Stimulated activated CD8-positive, alpha-beta memory T cell treated with anti-CD3 and anti-CD28 coated beads, Interleukin-7, amount 100 ng/mL, for 4 hours (primary cell): ENCODE results near the gene SH3GL1.

Experiments
- DNase-seq, 2 donors: peaks; one replicate each; pipeline ENCODE4 v3.0.0-alpha.2; 2020; ENCODE audit warnings: low read depth in 2 of 2

SH3GL1 gene, protein sequence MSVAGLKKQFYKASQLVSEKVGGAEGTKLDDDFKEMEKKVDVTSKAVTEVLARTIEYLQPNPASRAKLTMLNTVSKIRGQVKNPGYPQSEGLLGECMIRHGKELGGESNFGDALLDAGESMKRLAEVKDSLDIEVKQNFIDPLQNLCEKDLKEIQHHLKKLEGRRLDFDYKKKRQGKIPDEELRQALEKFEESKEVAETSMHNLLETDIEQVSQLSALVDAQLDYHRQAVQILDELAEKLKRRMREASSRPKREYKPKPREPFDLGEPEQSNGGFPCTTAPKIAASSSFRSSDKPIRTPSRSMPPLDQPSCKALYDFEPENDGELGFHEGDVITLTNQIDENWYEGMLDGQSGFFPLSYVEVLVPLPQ

DNA sequence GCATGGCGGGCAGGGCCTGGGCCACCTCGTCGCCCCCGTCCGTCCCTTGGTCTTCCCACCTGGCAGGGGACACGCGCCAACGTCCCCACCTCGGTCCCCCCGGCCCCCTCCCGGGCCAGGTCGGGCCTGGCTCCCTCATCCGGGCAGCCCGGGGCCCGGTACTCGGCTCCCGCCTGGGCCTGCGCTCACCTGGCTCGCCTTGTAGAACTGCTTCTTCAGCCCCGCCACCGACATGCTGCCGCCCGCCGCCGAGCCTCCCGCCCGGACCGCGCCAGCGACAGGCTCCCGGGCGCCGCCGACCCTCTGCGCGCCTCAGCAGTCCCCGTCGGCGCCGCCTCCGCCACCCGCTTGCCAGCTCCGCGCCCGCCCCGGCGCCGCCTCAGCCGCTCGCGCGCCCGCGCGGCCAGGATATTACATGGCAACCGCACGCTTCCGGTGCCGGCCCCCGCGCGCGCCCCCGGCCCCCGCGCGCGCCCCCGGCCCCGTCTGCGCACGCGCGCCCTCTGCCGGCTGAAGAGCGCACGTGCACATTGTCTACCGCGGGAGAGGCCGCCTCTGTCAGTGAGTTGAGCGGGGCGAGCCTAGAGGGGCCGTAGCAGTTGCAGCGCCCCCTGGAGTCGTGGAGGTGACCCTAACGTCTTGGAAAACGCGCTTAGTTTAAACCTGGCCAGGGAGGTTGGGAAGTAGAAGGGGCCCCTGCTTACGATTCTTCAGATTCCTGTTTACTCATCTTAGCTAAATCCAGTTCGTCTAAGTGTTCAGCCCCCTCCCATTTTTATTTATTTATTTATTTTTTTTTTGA is at the start of gene SH3GL1:
Gene SH3GL1 (minus strand): TSS at position 413 of the 802 bp plus-strand sequence. CDS start 179 bp downstream, at position 234.
- DNase-seq: peak; percentile 83 to 87

DNA sequence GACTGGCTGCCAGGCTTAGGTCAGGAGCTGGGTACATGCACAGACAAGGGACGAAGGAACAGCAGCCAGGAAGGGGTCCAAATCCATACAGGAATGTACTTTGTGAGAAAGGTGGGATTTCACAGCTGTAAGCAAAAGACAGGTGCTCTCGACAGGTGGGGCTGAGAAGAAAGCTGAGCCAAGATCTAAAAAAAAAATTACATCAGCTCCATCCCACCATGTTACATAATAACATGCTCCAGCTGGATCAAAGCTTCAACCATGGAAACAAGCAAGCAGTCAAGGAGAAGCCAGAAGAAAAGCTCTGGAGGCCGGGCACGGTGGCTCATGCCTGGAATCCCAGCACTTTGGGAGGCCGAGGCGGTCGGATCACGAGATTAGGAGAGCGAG is 49.3 kb upstream of the SH3GL1 start:
- no peak for DNase-seq

DNA sequence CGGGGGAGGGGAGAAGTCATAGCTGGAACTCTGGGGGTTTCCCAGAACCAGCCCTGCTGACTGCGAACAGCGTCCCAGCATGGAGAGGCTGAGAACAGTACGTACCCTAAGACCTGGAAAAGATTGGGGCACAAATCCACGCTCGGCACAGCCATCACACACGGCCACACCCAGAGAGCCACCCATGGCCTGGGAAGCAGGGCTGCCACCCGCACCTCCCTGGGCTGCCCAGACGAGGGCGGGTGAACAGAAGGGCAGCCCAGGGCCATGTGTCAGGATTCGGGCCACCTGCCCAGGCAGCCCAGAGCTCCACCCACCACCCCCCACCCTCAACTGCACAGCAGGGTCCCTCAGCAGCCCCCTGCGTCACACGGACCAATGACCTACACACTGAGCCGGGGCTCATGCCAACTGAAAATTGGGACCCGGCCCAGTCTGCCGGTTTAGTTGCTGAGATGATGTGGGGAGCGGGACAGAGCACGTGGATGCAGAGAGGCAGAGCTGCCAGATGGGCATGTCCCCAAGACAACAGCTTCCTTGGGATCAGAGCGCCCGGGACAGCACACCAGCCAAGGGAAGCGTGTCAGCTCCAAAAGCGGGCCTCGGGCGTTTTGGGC is 48.8 kb upstream of the SH3GL1 start:
- no peak for DNase-seq

DNA sequence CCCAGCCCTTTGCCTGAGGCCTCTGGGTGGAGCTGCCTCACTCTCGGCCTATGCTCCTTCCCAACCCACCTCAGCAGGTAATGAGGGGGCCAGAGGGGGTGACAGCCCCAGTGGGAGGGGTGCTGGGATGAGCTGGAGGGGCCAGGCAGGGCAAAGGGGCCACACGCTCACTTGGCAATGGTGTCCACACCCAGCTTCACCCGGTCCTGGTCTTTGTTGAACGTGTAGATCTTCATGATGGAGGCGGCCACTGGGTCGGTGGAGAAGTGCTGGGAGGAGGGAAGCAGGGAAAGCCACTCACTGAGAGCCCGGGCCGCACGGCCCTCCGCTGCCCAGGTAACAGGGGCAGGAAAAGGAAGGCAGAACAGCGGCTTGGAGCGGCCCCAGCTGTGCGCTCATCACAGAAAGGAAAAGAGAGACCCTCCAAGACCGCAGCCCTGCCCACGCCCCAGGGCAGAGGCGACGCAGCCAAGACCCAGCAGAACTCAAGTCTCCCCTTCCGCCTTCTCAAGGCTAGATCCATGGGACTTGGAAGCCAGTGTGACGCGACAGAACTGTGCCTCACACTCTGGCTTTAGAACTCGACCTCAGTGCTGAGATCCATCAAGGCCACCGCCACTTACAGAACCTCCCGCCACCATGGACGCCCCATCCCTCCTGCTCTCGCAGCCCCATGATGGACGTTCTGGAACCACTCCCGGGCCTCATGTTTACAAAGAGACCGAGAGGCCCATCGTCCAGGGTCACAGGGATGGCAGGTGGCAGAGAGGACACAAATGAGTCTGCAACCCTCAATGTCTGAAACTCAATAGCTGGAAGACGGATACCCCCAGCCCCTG is 48.0 kb upstream of the SH3GL1 start:
- DNase-seq: no peak

DNA sequence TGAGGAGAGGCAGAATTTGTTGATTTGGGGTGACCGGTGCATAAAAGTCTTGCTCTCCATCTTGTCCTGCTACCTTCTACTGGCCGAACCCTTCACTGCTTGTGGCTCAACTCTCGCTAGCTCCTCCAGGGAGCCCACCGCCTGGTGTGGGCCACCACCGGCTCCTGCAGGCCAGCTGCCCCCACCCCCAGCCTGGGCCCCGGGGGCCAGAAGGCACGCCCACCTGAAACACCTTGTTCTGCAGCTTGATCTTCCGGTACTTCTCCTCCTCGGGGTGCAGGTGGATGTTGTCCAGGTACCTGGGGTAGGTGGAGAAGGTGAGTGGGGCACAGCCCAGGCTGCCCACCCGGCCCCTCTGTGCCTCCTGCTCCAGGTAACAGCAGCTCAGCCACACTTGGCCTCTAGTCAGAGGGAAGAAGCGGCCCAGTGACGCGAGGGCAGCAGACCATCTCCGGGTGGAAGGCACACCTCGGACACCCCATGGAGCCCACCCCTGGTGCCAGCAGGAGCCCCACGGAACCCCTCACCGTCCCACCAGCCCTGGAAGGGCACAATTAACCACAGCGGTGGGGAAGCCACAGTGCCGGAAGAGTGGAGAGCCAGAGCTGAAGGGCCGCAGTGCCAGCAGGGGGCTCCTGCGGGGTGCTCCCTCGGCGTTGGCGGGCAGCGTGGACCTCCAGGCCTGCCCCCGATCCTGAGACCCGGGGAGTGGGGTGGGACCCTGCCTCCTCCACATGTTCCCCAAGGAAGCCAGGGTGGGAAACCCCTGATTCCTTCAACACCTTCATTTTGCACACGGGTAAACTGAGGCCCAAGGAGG is 47.2 kb upstream of the SH3GL1 start:
- no peak for DNase-seq

DNA sequence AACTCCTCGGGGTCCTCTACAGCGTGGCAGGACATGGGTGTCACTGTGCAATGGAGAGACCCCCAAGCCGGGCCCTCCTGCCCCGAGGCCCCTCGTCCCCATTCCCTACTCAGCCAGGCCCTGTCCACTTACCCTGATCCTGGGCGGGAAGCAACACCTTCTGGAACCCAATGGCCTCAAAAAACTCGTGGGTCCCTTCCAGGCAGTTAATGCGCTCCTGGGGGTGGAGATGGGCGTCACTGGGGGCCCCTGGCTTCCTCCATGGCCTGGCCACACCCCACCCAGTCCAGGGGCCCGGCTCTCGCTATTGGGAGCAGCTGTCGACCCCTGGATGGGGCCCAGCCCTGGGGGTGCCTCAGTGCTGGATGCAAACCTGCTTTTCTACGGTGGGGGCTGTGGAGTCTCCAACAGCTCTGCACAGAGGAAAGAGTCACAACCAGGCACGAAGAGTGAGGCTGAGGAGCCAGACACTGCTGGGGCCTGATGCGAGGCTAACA is 46.4 kb upstream of the SH3GL1 start:
- no peak for DNase-seq

DNA sequence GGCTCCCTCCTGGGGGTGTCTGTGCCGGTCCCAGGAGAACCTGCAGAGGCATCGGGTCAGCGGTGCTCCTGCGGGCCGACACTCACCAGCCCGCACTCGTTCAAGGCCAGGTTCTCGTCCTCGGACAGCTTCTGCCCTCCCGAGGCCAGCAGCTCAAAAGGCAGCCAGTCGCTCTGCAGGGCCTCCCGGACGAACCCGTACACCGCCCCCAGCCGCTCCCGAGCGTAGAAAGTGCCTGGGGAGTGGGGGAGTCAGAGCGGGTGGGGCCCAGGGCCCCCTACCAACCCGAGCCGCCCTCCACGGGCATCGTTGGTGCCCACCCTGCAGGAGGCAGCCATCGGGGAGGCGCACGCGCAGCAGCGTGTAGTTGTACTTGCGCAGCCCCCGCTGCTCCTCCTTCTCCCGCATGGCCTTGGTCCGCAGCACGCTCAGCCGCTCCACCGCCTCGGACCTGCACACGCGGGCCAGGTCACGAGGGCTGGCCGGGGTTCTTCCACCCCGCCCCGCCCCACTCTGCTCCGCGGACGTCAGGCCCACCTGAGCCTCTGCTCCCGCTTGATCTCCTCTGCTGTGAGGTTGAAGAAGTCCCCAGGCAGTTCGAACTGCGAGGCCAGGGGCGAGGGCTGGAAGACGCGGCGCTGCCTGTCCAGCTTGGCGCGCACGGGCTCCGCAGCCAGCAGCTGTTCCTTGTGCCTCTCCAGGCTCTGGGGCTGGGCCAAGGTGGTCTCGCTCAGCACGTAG is 45.8 kb upstream of the SH3GL1 start:
- DNase-seq: no peak

DNA sequence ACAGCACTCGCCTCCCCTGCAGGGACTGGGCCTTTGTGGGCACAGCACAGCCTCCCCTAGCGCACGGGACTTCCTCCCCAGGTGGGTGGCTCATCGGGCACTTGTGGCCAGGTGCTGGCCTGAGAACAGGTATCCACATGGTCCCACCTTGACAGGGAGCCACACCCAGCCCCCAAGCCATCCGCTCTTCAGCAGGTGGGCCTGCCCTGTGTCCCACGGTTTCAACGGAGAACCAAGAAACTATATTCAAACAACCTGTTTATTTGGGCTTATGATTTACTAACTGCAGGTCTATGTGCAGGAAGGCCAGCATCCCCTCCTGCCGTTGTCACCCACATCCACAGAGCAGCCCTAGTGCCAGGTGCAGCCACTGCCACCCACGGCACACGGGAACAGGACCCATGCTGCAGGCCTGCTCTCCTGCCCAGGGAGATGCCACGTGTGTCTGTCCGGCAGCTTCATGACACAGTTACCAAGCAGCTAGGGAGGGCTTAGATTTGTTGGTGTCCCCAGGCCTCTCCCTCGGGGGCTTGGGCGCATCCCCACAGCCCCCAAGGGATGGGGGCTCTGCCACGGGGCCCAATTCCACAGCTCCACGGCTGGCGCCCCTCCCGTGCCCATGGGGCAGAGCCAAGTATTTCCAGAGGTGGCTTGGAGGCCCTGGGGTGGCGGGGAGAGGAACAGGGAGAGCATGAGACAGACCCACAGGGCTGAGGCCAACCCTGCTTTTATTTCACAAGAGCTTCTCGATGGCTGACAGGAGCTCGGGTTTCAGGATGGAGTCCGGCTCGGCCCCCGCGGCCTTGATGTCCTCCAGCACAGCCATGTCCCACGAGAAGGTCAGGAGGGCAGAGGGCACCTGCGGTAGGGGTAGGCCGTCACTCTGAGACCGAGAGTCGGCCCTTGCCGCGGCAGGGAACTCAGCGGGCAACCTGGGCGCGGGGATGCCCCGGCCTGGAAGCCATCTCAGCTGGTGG is 44.7 kb upstream of the SH3GL1 start:
- DNase-seq: no peak

DNA sequence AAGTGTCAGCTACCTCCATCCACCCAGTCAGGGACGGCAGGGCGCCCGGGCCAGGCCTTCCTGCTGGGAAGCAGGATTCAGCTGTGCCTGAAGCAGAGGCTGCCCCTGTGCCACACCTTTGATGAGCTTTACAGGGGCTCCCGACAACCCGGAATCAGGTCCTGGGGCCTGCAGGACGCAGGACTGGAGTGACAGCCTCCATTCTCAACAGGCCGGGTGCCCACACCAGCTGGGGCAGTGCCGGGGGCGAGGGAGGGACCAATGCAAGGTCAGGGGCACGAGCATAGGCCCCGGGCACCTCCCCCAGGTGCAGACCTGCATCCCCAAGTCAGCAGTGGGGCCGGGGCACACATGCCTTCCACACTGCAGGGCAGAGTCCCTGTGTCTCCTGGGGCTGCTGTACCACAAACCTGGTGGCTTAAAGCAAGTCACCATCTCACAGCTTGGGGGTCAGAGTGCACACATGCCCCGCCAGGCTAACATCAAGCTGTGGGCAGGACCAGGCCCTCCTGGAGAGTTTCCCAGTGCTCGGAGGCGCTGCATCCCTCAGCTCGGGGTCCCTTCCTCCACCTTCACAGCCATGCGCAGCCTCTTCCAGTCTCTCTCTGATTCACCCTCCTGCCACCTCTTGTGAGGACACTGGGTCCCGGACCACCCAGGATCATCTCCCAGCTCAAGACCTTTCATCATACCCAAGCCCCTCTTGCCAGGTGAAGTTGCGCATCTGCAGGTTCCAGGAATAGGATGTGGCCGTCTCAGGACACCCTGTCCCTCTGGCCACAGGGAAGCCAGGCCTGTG is 43.8 kb upstream of the SH3GL1 start:
- DNase-seq: no peak

DNA sequence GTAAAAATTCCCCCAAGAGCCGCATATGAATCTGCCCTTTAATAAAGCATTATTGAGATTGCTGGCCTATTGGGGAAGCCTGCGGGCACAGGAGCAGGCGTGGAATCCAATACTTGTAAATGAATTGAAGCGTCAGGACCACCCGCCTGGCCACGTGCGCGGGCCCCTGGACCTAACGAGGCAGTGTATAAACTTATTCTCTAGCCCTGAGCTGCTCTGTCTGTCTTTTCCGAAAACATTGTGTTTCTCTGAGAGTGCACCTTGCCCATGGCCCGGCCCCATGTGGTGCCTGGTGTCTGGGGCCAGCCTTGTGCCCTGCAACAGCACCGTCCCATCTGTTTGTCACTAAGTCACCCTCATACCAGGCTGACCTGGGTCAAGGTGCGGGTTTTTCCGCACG is 42.8 kb upstream of the SH3GL1 start:
- no peak for DNase-seq

DNA sequence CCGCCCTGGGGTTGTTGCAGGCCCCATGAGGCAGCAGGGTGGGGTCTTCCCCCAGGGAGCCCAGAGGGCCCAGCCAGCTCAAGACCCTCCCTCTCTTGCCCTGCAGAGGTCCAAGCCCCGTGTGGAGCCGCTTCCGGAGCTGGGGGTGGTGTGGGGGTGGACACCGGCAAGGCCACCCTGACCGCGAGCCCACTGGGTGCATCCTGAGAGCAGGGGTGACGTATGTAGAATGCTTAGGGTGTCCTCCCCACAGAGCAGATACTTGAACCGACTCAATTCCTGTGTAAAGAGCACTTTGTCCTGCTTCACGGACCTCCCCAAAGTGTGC is 42.4 kb upstream of the SH3GL1 start:
- DNase-seq: no peak

DNA sequence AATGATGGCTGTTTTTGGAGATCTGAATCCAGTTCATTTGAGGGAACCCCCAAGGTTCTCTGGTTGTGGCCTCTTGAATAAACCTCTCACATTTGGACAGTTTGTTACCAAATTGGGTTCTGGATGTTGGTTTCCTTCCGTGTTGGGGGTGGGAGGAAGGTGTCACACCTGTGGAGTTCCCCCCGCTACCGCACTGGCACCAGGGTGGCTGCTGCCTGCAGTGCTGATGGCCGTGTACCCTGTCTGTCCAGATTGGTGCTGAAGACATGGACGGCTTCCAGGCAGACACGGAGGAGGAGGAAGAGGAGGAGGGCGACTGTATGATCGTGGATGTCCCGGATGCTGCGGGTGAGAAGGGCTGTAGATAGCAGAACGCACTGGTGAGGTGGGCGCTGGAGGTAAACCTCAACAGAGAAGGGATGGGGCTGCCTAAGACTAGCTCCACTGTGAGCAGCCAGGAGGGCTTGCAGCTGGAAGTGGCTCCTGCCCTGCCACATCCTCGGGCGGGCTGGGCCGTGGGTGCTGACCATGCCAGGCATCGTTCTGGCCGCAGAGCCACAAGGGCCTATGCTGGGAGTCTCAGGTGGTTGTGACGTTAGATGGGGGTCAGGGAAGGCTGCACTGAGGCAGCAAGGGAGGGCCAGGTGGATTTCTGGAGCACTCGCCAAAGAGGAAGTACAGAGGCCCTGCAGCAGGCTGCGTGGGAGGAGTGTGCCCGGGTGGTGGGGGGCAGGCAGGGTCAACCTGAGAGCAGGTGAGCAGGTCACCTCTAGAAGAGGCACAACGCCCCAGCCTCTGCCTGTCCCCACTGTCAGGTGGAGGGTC is 41.9 kb upstream of the SH3GL1 start:
- no peak for DNase-seq

DNA sequence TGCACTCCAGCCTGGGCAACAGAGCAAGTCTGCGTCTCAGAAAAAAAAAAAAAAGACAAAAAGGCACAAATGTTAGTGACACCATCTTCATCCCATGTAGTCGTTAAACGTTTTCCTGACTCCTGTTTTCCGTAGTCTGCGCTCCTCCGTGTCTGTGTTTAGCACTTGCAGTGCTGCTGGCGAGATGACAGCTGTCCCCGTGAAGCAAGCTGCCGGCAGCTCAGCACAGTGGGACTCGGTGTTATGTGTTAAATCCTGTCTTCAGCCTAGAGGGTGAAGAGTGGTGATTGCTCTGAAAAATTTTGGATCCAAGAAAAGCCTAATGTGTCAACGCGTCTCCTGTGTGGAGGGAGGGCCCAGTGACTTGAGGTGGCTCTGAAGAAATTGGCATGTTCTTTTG is 38.9 kb upstream of the SH3GL1 start:
- no peak for DNase-seq

DNA sequence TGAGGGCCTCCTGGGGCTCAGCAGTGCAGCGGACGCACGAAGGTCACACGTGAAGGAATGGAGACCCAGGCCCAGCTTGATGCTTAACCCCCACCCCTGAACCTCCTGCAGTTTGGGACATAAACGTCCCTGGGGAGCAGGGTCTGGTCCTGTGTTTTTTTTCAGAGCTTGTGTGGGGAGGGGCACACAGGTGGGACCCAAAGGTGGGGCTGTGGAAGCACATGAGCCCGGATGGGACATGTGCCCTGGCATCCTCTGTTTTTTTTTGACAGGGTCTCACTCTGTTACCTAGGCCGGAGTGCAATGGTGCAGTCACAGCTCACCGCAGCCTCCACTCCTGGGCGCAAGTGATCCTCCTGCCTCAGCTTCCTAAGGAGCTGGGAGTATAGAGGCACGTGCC is 36.8 kb upstream of the SH3GL1 start:
- DNase-seq: no peak

DNA sequence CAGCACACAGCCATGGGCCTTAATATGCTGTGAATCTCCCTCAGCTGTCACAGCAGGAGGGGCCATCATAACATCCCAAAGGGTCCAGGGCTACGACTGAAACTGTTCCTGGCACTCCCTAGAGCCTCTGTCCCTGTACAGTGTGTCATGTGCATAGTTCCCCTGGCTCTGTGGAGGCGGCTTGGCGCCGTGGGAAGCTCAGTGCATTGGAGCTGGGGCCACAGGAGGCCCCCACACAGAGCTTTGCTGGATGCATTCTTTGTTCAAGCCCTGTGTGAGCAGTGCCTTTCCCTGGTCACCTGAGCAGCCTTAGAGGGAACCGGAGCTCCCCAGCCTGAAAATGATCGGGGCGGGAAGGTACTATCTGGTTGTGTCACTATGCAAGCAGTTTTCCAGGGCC is 35.9 kb upstream of the SH3GL1 start:
- DNase-seq: no peak

DNA sequence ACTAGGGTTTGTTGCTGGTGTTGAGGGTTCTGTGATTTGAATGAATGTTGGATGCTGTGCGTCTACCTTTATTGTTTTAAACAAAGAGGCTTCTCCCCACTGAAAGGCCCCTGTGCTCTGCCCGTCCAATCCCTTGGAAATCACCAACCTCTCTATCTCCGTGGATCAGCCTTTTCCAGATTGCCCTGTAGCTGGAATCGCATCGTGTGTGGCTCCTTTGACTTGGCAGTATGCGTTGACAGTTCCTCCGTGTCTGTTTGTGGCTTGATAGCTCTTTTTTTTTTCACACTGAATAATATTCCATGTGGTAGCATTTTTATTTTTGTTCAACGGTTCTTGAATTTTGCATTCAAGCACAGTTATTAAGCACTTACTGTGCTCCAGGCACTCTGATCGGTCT is 34.0 kb upstream of the SH3GL1 start:
- no peak for DNase-seq

DNA sequence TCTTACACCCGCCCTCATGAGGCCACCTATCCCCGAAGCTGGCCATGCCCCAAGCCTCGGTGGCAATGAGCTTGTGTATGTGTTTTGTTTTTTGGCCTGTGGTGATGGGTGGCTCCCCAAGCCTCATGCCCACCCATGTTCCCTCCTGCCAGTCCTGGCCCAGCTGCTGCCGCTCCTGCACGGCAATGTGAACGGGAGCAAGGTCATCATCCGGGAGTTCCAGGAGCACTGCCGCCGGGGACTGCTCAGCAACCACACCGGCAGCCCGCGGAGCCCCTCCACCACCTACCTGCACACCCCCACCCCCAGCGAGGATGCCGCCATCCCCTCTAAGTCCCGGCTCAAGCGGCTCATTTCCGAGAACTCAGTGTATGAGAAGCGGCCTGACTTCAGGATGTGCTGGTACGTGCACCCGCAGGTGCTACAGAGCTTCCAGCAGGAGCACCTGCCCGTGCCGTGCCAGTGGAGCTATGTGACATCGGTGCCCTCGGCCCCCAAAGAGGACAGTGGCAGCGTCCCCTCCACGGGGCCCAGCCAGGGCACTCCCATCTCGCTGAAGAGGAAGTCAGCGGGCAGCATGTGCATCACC is 32.7 kb upstream of the SH3GL1 start:
- DNase-seq: no peak
